Ishikawa (cell line): ENCODE results near the gene GHITM.

Source experiments
- CREB1 ChIP-seq: IDR thresholded peaks from 2 replicates; pipeline ENCODE4 v1.6.1; 2012; ENCODE audit warnings: low read depth
- EGR1 ChIP-seq: IDR thresholded peaks from 2 replicates; pipeline ENCODE4 v1.6.1; 2012
- EP300 ChIP-seq: IDR thresholded peaks from 2 replicates; pipeline ENCODE4 v1.6.1; 2012; ENCODE audit warnings: borderline replicate concordance
- FOXM1 ChIP-seq: IDR thresholded peaks from 2 replicates; pipeline ENCODE4 v1.6.1; 2012; ENCODE audit warnings: low read depth, borderline replicate concordance
- MAX ChIP-seq: IDR thresholded peaks from 2 replicates; pipeline ENCODE4 v1.6.1; 2012
- NFIC ChIP-seq: IDR thresholded peaks from 2 replicates; pipeline ENCODE4 v1.6.1; 2012
- REST ChIP-seq: IDR thresholded peaks from 2 replicates; pipeline ENCODE4 v1.6.1; 2012; ENCODE audit warnings: low read depth, mild to moderate bottlenecking
- TAF1 ChIP-seq: IDR thresholded peaks from 2 replicates; pipeline ENCODE4 v1.6.1; 2012; ENCODE audit warnings: low read depth, mild to moderate bottlenecking
- USF1 ChIP-seq: IDR thresholded peaks from 2 replicates; pipeline ENCODE4 v1.6.1; 2012

- TF ChIP-seq EGR1 (no peak), REST (no peak), TAF1 (no peak), EP300 (no peak), MAX (no peak), NFIC (no peak), FOXM1 (no peak), USF1 (no peak), CREB1 (no peak)
Observed at GRCh38 chr10:84178160-84178609, 38.9 kb downstream of the GHITM start.
